Measurements from ENCODE around the gene HAGHL.

GRCh38 chr16:776824-777223 lies 49.9 kb downstream of the HAGHL start:
- no peak for TF ChIP-seq PATZ1 (CRISPR knock-in tag; IDR thresholded peaks at IDR 0.05; ENCODE audit: borderline replicate concordance)
- TF ChIP-seq OSR1 (CRISPR knock-in tag; IDR thresholded peaks at IDR 0.05) = no peak
- no peak for TF ChIP-seq PPARA (CRISPR knock-in tag; IDR thresholded peaks at IDR 0.05; ENCODE audit: borderline replicate concordance)
- TF ChIP-seq ZFP30 (CRISPR knock-in tag; IDR thresholded peaks at IDR 0.05) = no peak
- no peak for TF ChIP-seq TCF4 (CRISPR knock-in tag; IDR thresholded peaks at IDR 0.05; ENCODE audit: borderline replicate concordance)
- TF ChIP-seq ZFP3 (CRISPR knock-in tag; IDR thresholded peaks at IDR 0.05) = no peak
- TF ChIP-seq ESRRG (CRISPR knock-in tag; IDR thresholded peaks at IDR 0.05) = no peak
- TF ChIP-seq TSHZ2 (CRISPR knock-in tag; IDR thresholded peaks at IDR 0.05) = no peak
- TF ChIP-seq CSDC2 (CRISPR knock-in tag; IDR thresholded peaks at IDR 0.05) = no peak

Data from SK-N-SH treated with all-trans-retinoic acid at 6 μM for 48 hours (cell line).